Prostate gland (tissue), 2 donors: Measurements from ENCODE around the gene FOXP4.

Experiments
- POLR2A ChIP-seq: fragments of 450-650 bp; IDR thresholded peaks from one replicate; pipeline ENCODE4 v1.6.1; 2016; ENCODE audit warnings: antibody characterized with exemption, mild to moderate bottlenecking
- POLR2AphosphoS5 ChIP-seq: sonication (generic); formaldehyde crosslinking; IDR thresholded peaks from one replicate; pipeline ENCODE4 v1.6.1; 2017; ENCODE audit warnings: antibody characterized with exemption
- TF ChIP-seq, protein P1 (sequence below), 4 experiments: fragments of 200-600 bp in 2 of 4; fragments of 450-650 bp in 2 of 4; sonication (generic) in 2 of 4; IDR thresholded peaks; 1 replicate in 3 of 4; 2 replicates in 1 of 4; pipeline ENCODE4 v1.5.1; 2016 to 2019; ENCODE audit warnings: antibody characterized with exemption in 4 of 4, mild to moderate bottlenecking in 2 of 4, moderate library complexity in 2 of 4

DNA sequence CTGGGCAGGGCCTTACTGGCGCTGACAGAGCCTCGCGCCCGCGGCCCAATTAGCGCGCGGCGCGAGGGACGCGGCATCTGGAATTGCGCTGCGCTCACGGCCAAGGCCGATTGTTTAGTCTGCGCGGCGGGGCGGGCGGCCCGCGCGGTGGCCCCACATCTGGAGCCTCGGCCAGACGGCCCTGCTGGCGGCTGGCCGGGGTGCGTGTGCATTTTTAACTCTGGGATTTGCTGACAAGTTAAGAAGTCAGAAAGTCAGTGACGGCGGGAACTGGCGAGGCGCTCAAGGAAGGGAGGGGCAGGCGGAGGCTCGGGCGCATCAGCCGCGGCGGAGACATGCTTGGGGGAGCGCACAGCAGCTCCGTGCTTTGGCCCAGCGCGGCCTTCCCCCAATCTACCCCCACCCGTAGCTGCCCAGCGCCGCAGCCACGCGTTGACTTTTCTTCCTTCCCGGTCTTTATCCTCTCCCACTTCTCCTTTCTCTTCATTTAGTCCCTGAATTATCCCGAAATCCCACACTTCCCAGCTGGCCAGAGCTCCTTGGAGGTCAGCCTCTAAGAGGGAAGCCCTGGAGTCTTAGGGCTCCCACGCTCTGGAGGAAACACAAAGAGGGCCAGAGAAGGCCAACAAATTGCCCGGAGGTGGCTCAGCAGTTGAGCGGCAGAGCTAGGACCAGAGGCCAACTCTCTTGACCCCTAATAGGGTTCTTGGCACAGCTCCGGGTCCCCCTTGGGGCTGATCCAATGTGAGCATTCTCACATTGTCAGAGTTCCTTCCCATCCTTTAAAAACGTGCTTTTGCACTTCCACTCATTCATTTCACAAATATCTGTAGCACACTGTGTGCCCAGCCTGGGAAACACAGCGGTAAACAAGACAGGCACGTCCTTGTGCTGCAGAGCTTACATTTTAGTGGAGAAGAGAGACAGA, 40.8 kb upstream of the FOXP4 start:
- TF ChIP-seq POLR2AphosphoS5 (no peak), POLR2A (no peak)
- TF ChIP-seq, protein P1, sequence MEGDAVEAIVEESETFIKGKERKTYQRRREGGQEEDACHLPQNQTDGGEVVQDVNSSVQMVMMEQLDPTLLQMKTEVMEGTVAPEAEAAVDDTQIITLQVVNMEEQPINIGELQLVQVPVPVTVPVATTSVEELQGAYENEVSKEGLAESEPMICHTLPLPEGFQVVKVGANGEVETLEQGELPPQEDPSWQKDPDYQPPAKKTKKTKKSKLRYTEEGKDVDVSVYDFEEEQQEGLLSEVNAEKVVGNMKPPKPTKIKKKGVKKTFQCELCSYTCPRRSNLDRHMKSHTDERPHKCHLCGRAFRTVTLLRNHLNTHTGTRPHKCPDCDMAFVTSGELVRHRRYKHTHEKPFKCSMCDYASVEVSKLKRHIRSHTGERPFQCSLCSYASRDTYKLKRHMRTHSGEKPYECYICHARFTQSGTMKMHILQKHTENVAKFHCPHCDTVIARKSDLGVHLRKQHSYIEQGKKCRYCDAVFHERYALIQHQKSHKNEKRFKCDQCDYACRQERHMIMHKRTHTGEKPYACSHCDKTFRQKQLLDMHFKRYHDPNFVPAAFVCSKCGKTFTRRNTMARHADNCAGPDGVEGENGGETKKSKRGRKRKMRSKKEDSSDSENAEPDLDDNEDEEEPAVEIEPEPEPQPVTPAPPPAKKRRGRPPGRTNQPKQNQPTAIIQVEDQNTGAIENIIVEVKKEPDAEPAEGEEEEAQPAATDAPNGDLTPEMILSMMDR (IDR thresholded peaks at IDR 0.05) = no peak
